Subcutaneous adipose tissue (tissue), 4 donors: ENCODE measurements around the gene NRXN3. TPM values are rescaled to one million over a fixed set of nuclear protein-coding genes. Genes with fewer than 3 reads are reported as not detected.

Experiments used
- CTCF ChIP-seq: fragments of 450-650 bp; IDR thresholded peaks from one replicate; pipeline ENCODE4 v1.5.1; 2016; ENCODE audit warnings: low read depth, mild to moderate bottlenecking, control low read depth, antibody characterized with exemption, moderate library complexity
- total RNA-seq, 4 donors: library from RNA; depleted of rRNA; stranded (reverse); fragments of >200 nt; gene quantifications; one replicate each; pipeline ENCODE4 v1.1.0, GENCODE V29; 2016

Gene NRXN3
- total RNA-seq, 4 donors from 2014 or later: 0.57 to 2.4 (median 1.1) TPM; not detected in 1

GRCh38 chr14:78316052-78316451, 145.9 kb downstream of the NRXN3 start:
- TF ChIP-seq CTCF: no peak

- TF ChIP-seq CTCF: no peak
Observed at GRCh38 chr14:78316786-78317185, 146.6 kb downstream of the NRXN3 start.

- TF ChIP-seq CTCF: no peak
Observed at GRCh38 chr14:78319406-78319805, 149.2 kb downstream of the NRXN3 start.

GRCh38 chr14:78319887-78320635, 149.9 kb downstream of the NRXN3 start:
- no peak for TF ChIP-seq CTCF

GRCh38 chr14:78324353-78324752, 154.2 kb downstream of the NRXN3 start:
- TF ChIP-seq CTCF: no peak

- TF ChIP-seq CTCF: no peak
Observed at GRCh38 chr14:78325911-78326310, 155.7 kb downstream of the NRXN3 start.

- no peak for TF ChIP-seq CTCF
Observed at GRCh38 chr14:78327426-78328221, 157.5 kb downstream of the NRXN3 start.
